Adipose tissue (tissue), 3 donors: ENCODE data around the gene IDI2. TPM values are rescaled to one million over a fixed set of nuclear protein-coding genes. Genes with fewer than 3 reads are reported as not detected.
A peak's percentile ranks its signal among the peaks of the same experiment; 100 is the strongest.
"Not testable (repeated sequence)": the region's sequence is repeated elsewhere in the genome, so short reads cannot be mapped to it uniquely, and the experiment has no call there.

Experiments
- H3K27ac ChIP-seq: one replicate; pipeline ENCODE4 v1.5.1; 2013; ENCODE audit warnings: low read depth, low read length
- WGBS, 3 donors: extraction: QIAGEN DNeasy Blood & Tissue Kit; methylation state at CpG; one replicate each; pipeline ENCODE4 v1.1.7; 2013; 5-methylcytosine and 5-hydroxymethylcytosine counted together
- polyA plus RNA-seq, 3 donors: library from polyadenylated mRNA; stranded (reverse); fragments of 200-250 nt; gene quantifications; one replicate each; pipeline ENCODE4 v1.2.3, GENCODE V29; 2013
- donor health status: healthy with polysubstance abuse.
- donor health status: Bipolar disorder and iron deficiency.
- donor health status: healthy.

IDI2 gene
- polyA plus RNA-seq, 3 donors: 0.07 TPM; not detected in 2

GRCh38 chr10:1048732-1049424 lies 23.2 kb upstream of the IDI2 start, which contains the start of gene IDI1:
Gene IDI1, minus strand, starts transcription at chr10:1049119. Its CDS starts 116 bp downstream, at chr10:1049003.
- WGBS, 3 donors: 0 to 1% (median 0%) methylated on average over 82 to 83 of the region's 83 CpGs
- H3K27ac ChIP-seq: peak within 1 kb of the TSS; percentile 75

GRCh38 chr10:1048349-1048731 lies 22.7 kb upstream of the IDI2 start:
- H3K27ac ChIP-seq: peak overlapping the region; percentile 75
- 0 to 1% (median 0%) methylated on average over 36 to 37 of the region's 37 CpGs for WGBS, 3 donors

- H3K27ac ChIP-seq: peak overlapping the region; percentile 75
- 4 to 6% (median 5%) methylated on average over 15 of the region's 15 CpGs for WGBS, 3 donors
Observed at GRCh38 chr10:1047937-1048336, 22.3 kb upstream of the IDI2 start.

- 78 to 83% (median 82%) methylated on average over 6 of the region's 6 CpGs for WGBS, 3 donors
- H3K27ac ChIP-seq: no peak overlapping the region
Observed at GRCh38 chr10:1045415-1045814, 19.8 kb upstream of the IDI2 start.

GRCh38 chr10:1044964-1045363 lies 19.3 kb upstream of the IDI2 start:
- H3K27ac ChIP-seq: no peak overlapping the region
- 53 to 78% (median 72%) methylated on average over 4 of the region's 4 CpGs for WGBS, 3 donors

- peak overlapping the region; percentile 90 for H3K27ac ChIP-seq
- WGBS, 3 donors: 42 to 68% (median 62%) methylated on average over 4 of the region's 4 CpGs
Observed at GRCh38 chr10:1044146-1044545, 18.5 kb upstream of the IDI2 start.

GRCh38 chr10:1043532-1043995 lies 17.9 kb upstream of the IDI2 start:
- WGBS, 3 donors: 37 to 76% (median 48%) methylated on average over 12 of the region's 12 CpGs
- H3K27ac ChIP-seq: peak overlapping the region; percentile 90

- 93 to 96% (median 96%) methylated on average over 9 of the region's 9 CpGs for WGBS, 3 donors
- no peak overlapping the region for H3K27ac ChIP-seq
Observed at GRCh38 chr10:1041514-1041913, 15.9 kb upstream of the IDI2 start.

GRCh38 chr10:1040133-1040532 lies 14.5 kb upstream of the IDI2 start:
- H3K27ac ChIP-seq: no peak overlapping the region
- WGBS, 3 donors: 82 to 89% (median 84%) methylated on average over 3 of the region's 3 CpGs

GRCh38 chr10:1038769-1039168 lies 13.1 kb upstream of the IDI2 start:
- H3K27ac ChIP-seq: not testable (repeated sequence)
- 90 to 93% (median 90%) methylated on average over 3 to 14 of the region's 20 CpGs for WGBS, 3 donors

GRCh38 chr10:1037098-1037497 lies 11.4 kb upstream of the IDI2 start:
- no peak overlapping the region for H3K27ac ChIP-seq
- WGBS, 3 donors: 88 to 93% (median 90%) methylated on average over 11 of the region's 11 CpGs

- WGBS, 3 donors: 69 to 81% (median 77%) methylated on average over 14 of the region's 14 CpGs
- no peak overlapping the region for H3K27ac ChIP-seq
Observed at GRCh38 chr10:1036341-1036791, 10.7 kb upstream of the IDI2 start.

GRCh38 chr10:1035201-1035600 lies 9.5 kb upstream of the IDI2 start:
- H3K27ac ChIP-seq: no peak overlapping the region
- 78 to 82% (median 81%) methylated on average over 6 of the region's 6 CpGs for WGBS, 3 donors

- 77 to 89% (median 86%) methylated on average over 3 of the region's 3 CpGs for WGBS, 3 donors
- no peak overlapping the region for H3K27ac ChIP-seq
Observed at GRCh38 chr10:1034758-1035157, 9.1 kb upstream of the IDI2 start.

- H3K27ac ChIP-seq: no peak overlapping the region
- WGBS, 3 donors: 75 to 84% (median 80%) methylated on average over 1 of the region's 1 CpG
Observed at GRCh38 chr10:1033601-1034000, 7.9 kb upstream of the IDI2 start.

GRCh38 chr10:1029838-1030237 lies 4.2 kb upstream of the IDI2 start:
- 94 to 97% (median 96%) methylated on average over 7 of the region's 7 CpGs for WGBS, 3 donors
- H3K27ac ChIP-seq: no peak overlapping the region

GRCh38 chr10:1026578-1026977 lies 919 bp upstream of the IDI2 start:
- WGBS, 3 donors: 92 to 93% (median 93%) methylated on average over 6 of the region's 6 CpGs
- no peak overlapping the region for H3K27ac ChIP-seq

- no peak overlapping the region for H3K27ac ChIP-seq
- 87 to 93% (median 91%) methylated on average over 12 of the region's 12 CpGs for WGBS, 3 donors
Observed at GRCh38 chr10:1024103-1024502, 1.6 kb downstream of the IDI2 start.

- WGBS, 3 donors: 70 to 89% (median 85%) methylated on average over 12 of the region's 12 CpGs
- no peak overlapping the region for H3K27ac ChIP-seq
Observed at GRCh38 chr10:1022413-1022812, 3.2 kb downstream of the IDI2 start.

- H3K27ac ChIP-seq: no peak overlapping the region
- WGBS, 3 donors: 92 to 94% (median 92%) methylated on average over 9 of the region's 9 CpGs
Observed at GRCh38 chr10:1020958-1021357, 4.7 kb downstream of the IDI2 start.
